GM21447 (cell line): ENCODE measurements around the gene MYOD1.

ENCODE experiments used
- ATAC-seq: cut with Tn5 transposase; IDR thresholded peaks from one replicate; pipeline ENCODE4 v1.9.1; 2021; ENCODE audit not compliant: unreplicated experiment

The MYOD1 gene

GRCh38 chr11:17748761-17749721 lies 29.7 kb downstream of the MYOD1 start:
- ATAC-seq: no peak

GRCh38 chr11:17750013-17750800 lies 30.8 kb downstream of the MYOD1 start:
- ATAC-seq: no peak

- ATAC-seq: no peak
Observed at GRCh38 chr11:17750801-17751165, 31.4 kb downstream of the MYOD1 start.

- no peak for ATAC-seq
Observed at GRCh38 chr11:17751558-17751957, 32.2 kb downstream of the MYOD1 start.

GRCh38 chr11:17752144-17752543 lies 32.8 kb downstream of the MYOD1 start:
- ATAC-seq: no peak

GRCh38 chr11:17753153-17753552 lies 33.8 kb downstream of the MYOD1 start:
- ATAC-seq: no peak

GRCh38 chr11:17753641-17754040 lies 34.3 kb downstream of the MYOD1 start:
- ATAC-seq: no peak

GRCh38 chr11:17755891-17756290 lies 36.5 kb downstream of the MYOD1 start:
- ATAC-seq: no peak

- ATAC-seq: peak; percentile 50
Observed at GRCh38 chr11:17760102-17761029, 41.0 kb downstream of the MYOD1 start.

- peak; percentile 49 for ATAC-seq
Observed at GRCh38 chr11:17762309-17762974, 43.1 kb downstream of the MYOD1 start.

- ATAC-seq: no peak
Observed at GRCh38 chr11:17763244-17763643, 43.9 kb downstream of the MYOD1 start.

GRCh38 chr11:17763703-17764102 lies 44.3 kb downstream of the MYOD1 start:
- ATAC-seq: no peak

- no peak for ATAC-seq
Observed at GRCh38 chr11:17764446-17765218, 45.3 kb downstream of the MYOD1 start.

GRCh38 chr11:17765356-17766072 lies 46.1 kb downstream of the MYOD1 start:
- ATAC-seq: no peak

- no peak for ATAC-seq
Observed at GRCh38 chr11:17766073-17766359, 46.6 kb downstream of the MYOD1 start.

- no peak for ATAC-seq
Observed at GRCh38 chr11:17766590-17766989, 47.2 kb downstream of the MYOD1 start.

GRCh38 chr11:17767301-17767885 lies 48.0 kb downstream of the MYOD1 start:
- no peak for ATAC-seq

GRCh38 chr11:17767914-17768313 lies 48.5 kb downstream of the MYOD1 start:
- no peak for ATAC-seq

GRCh38 chr11:17768547-17768946 lies 49.2 kb downstream of the MYOD1 start:
- ATAC-seq: no peak
